HG03460 (cell line): ENCODE data around the gene CABP7.
"Not testable (repeated sequence)": the region's sequence is repeated elsewhere in the genome, so short reads cannot be mapped to it uniquely, and the experiment has no call there.

Experiments used
- ATAC-seq: cut with Tn5 transposase; IDR thresholded peaks from one replicate; pipeline ENCODE4 v1.9.1; 2021; ENCODE audit not compliant: unreplicated experiment

Gene CABP7

DNA sequence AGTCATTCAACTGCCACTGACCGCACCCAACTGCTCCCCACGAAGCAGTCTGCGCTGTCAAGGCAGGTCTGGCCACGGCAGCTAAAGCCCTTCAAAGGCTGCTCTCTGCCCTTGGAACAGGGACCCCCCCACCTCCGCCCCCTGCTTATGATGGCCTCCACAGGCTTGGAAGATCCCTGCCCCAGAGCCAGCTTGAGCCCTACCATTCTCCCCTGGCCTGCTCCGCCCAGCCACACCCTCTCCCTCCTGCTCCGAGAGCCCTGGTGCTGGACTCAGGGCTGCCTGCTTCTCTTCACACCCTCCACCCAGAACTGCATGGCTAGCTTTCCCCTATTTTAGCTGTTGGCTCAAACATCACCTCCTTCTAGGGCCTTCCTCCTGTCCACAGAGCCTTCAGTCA lies 28.0 kb downstream of the CABP7 start:
- no peak for ATAC-seq

DNA sequence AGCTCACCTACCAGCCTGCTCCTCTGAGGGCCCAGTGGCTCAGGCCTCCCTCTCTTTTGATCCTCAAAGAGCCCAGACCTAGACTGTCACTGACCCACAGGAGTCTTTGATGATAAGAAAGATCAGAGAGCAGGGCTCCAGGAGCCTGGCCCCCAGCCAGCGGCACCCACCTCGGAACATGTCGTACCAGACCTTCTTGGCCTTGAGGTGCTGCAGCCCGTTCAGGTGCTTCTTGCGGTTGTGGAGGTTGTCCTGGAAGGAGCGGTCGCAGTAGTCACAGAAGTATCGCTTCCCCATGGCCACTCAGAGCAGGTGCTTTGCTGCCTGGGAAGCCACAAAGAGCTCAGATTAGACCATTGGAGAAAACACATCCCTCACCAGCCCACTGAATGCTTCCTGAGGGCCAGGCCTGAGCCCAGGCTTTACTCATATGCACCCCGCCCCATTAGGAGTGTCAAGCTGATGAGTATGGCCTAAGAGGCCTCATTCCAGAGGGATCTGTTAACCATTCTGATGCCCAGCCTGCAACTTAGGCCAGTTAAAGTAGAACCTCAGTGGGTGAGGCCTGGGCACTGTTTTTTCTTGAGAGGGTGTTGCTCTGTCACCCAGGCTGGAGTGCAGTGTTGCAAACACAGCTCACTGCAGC lies 28.6 kb downstream of the CABP7 start:
- no peak for ATAC-seq

DNA sequence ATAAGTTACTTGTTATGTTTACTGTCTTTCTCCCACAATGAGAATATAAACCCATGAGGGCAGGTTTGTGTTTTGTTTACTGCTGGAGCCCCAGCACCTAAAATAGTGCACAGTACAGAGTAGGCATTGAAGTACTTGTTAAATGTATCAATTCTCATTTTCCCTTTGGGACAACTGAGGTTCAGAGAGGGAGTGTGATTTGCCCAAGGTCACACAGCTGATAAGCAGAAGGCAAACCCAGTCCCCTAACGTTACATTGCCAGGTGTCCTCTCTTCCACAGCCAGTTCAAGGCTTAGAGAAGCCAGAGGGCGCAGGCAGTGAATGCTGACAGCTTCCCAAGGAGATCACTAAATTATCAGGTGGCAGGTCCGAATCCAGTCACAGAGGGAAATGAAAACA lies 30.2 kb downstream of the CABP7 start:
- ATAC-seq: no peak

DNA sequence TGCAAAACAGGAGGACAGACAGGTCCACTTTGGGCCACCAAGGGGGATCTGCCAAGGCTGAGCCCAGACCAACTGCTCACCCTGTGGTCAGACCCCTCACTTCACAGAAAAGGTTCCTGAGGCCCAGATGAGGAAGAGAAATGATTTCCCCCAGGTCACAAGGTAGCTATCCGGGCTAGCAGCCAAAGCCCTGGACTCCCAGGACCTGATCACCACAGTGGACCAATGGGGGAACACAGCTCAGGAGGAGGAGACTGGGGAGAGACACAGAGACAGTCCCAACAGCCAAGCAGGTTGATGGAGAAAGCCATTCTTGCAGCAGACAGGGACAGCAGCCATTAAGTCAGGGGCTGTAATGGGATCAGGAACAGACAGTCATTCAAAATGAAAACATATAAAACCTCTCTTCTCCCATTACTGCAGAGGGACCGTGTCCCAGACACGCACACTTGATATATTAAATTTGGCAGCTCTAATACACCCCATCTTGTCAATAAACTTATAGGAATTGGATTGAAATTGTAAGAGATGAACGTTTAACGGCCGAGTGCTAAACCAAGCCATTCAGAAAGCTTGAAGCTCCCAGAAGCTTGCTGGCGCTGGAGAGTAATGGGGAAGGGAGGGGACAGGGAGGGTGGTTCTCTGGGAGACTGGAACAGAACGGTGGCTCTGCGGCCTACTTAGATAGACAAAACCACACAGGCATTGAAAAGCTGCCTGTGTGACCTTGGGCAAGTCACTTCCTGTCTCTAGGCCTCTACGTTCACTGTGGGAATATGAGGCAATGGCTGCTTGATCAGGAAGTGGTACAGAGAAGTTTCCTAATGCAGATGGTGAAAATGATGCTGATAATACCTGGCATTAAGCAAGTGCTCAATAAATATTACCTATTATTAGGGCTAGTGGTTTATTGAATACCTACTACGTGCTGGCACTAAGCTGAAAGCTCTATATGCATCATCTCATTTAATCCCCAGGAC lies 31.0 kb downstream of the CABP7 start:
- no peak for ATAC-seq

DNA sequence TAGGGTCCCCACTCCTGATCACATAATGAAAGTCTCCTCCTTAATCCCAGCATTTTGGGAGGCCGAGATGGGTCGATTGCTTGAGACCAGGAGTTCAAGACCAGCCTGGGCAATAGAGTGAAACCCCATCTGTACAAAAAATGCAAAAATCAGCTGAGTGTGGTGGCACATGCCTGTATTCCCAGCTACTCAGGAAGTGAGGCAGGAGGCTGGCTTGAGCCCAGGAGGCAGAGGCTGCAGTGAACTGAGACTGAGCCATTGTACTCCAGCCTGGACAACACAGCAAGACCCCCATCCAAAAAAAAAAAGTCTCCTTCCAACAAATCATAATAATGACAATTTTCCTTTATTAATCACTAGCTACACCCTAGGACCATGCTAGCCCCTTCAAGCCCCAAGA lies 31.9 kb downstream of the CABP7 start:
- ATAC-seq: no peak

DNA sequence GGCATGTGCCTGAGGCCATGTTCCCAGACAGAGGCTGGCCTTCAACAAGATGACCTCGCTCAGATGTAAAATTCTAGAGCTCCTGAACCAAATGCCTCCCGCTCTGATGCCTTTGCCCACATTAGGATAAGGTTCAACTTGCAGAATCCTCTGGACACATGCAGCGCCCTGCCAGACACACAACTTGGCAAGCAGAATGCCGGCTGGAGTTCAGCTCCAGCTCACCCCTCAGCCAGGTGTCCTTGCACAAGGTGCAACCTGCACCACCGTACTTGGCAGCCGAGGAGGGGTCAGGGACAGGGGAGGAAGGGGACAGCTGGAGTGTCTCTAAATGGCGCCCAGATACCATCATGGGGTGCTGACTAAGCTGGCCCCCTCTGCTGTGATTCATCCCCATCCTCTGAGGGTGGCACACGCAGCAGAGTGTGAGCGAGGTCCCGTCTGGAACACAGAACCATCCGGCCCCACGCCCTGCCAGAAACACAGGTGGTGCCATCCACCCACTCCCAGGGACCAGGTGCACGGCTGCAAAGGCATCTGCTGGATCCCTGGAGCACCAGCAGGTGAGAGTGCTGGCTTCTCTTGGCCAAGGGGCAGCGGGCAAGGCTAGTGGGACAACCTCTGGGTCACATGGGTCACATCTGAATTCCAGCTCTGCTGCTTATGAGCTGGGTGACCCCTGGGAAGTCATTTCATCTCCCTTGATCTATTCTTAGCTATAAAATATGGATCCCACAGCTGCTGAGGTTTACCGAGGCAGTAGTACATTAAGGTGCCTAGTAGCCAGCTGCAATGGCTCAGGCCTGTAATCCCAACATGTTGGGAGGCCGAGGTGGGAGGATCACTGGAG lies 34.2 kb downstream of the CABP7 start:
- no peak for ATAC-seq

DNA sequence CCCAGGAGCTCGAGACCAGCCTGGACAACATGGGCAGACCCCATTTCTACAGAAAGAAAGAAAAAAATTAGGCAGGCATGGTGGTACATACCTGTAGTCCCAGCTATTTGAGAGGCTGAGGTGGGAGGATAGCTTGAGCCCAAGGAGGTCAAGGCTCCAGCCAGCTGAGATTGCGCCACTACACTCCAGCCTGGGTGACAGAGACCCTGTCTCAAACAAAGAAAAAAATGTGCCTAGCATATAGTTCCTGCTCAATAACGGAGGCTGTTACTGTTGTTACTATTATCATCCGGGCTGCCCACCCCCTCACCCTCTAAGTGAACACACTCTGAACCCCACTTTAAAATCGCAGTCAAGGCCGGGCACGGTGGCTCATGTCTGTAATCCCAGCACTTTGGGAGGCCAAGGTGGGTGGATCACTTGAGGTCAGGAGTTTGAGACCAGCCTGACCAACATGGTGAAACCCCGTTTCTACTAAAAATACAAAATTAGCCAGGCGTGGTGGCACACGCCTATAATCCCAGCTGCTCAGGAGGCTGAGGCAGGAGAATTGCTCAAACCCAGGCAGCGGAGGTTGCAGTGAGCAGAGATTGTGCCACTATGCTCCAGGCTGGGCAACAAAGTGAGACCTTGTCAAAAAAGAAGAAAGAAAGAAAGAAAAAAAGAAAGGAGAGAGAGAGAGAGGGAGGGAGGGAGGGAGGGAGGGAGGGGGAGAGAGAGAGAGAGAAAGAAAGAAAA lies 35.0 kb downstream of the CABP7 start:
- not testable (repeated sequence) for ATAC-seq

DNA sequence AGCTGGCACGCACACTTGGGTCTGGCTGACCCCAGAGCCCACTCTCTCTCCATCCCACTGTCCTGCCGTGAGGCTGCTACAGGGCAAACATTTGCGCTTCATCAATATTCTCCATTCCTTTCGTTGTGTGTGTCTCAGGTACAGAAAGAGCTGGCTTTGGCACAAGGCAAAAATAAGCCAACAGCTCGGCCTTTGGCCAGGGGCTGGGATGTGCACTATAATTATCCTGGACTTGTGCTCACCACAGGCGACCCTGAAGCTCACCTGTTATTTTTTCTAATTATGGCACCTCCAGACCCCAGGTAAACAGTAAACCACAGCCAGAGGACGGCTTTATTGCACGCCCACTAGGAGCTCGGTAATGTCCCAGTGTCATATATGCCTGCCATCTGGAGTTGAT lies 36.1 kb downstream of the CABP7 start:
- ATAC-seq: no peak

DNA sequence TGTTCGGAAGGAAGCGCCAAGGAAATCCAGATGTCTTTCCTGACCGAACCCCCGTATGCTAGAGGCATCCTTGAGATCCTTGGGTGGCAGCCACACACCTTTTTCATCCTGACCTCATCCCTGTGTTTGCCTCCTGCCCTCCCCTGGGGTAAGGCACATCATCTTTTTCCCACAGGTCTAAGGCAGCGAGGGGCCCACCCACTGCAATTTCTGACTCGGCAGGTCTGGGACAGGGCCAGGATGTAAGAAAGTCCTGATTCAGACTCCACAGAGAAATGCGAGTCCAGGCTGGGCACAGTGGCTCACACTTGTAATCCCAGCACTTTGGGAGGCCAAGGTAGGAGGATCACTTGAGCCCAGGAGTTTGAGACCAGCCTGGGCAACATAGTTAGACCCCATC lies 36.5 kb downstream of the CABP7 start:
- no peak for ATAC-seq

DNA sequence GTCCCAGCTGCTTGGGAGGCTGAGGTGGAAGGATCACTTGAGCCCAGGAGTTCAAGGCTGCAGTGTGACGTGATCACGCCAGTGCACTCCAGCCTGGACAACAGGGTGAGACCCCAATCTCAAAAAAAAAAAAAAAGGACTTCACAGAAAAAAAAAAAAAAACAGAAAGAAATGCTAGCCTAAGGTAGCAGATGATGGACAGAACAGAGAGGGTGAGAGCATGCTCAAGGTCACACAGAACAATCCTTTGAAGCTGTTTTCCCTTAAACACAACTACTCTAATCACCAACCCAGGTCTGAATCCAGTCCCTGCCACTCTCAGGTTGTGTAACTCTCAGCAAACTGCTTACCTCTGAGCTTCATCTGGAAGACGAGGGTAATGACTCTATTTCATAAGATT lies 37.3 kb downstream of the CABP7 start:
- no peak for ATAC-seq

DNA sequence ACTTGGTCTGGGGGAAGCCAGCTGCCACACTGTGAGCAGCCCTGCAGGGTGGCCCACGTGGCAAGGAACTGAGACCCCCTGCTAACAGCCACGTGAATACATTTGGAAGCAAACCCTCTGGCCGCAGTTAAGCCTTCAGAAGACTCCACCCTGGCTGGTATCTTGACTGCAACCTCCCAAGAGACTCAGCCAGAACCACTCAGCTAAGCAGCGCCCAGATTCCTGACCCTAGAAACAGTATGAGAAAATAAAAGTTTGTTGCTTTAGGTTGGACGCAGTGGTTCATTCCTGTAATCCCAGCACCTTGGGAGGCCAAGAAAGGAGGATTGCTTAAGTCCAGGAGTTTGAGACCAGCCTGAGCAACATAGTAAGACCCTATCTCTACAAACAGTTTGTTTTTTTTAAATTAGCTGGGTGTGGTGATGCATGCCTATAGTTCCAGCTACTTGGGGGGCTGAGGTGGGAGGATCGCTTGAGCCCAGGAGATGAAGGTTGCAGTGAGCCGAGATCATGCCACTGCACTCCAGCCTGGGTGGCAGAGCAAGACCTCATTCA lies 38.3 kb downstream of the CABP7 start:
- ATAC-seq: no peak

DNA sequence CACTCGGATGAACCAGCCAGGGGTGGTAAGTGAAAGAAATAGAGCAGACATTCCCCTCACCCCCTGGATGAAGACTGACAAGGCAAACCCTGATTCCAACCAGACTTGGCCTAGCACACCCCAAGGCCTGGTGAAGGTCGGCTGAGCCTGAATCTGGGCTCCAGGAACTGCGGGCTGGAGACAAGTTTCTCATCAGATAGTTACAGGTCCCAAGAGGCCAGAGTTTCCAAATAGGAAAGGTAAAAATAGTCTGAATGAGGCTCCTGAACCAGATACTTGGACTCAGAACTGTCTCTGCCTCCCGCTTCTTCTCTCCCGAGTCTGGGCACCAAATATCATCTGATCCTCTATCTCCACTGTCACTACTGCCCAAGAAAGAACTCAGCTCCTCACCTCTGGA lies 39.2 kb downstream of the CABP7 start:
- ATAC-seq: no peak

DNA sequence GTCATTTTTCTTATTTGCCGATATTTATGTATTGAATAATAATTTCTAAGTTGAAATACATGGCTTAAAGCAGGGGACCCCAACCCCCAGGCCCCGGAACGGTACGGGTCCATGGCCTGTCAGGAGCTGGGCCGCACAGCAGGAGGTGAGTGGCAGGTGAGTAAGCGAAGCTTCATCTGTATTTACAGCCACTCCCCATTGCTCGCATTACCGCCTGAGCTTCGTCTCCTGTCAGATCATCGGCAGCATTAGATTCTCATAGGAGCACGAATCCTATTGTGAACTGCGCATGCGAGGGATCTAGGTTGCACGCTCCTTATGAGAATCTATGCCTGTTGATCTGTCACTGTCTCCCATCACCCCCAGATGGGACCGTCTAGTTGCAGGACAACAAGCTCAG lies 42.5 kb downstream of the CABP7 start:
- no peak for ATAC-seq

DNA sequence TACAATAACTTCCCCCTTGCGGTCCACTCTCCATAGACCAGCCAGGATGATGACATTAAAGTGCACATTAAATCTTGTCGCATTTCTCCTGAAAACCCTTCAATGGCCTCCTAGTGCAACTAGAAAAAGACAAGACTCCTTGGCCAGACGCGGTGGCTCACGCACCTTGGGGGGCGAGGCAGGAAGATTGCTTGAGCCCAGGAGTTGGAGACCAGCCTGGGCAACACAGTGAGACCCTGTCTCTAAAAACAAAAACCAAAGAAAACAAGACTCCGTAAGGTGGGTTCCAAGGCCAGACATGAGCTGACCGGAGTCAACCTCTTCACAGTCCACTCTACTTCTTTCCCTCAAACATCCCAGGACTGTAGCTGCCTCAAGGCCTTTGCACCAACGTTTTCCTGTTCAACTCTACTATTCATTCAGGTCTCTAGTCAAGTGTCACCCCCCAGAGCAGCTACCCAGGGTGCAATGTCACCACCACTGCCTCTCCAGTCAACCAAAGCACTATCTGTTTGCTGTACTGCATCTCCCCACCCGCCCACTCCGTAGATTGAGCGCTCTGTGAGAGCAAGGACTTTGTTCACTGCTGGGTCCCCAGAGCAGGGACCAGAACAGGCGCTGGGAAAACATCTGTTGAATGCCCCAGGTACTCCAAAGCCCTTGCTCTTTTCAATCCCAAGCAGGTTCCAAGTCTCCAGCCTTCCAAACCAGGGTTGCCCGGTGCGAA lies 46.3 kb downstream of the CABP7 start:
- no peak for ATAC-seq

DNA sequence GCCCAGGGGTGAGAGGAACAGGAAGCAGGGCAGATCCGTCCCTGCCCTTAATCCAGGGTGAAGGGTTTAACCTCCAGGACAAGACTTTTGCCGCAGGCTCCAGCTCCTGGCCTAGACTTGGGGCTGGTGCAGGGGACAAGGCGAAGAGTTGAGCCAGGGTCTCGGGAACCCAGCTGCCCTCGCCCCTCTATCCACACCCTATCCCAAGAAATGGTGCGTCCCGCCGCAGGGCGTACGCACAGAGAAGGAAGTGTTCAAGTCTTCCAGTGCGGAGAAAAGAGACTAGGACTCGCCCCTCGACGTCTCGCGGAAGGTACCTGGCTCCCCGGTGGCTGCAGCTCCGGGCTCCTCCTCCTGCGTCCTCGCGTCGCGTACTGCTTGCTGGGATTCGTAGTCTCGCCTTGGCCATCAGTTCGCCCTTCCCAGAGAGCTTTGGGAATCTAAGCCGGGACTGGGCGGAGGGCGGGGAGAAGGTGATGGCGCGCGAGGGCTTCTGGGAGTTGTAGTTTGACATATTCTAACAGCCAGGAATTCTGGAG lies 46.9 kb downstream of the CABP7 start, which contains the start of gene ZMAT5:
Gene ZMAT5, minus strand, starts transcription at position 376 of the 539 bp plus-strand sequence. CDS start 18,463 bp downstream, outside the sequence.
- ATAC-seq: peak; percentile 89

DNA sequence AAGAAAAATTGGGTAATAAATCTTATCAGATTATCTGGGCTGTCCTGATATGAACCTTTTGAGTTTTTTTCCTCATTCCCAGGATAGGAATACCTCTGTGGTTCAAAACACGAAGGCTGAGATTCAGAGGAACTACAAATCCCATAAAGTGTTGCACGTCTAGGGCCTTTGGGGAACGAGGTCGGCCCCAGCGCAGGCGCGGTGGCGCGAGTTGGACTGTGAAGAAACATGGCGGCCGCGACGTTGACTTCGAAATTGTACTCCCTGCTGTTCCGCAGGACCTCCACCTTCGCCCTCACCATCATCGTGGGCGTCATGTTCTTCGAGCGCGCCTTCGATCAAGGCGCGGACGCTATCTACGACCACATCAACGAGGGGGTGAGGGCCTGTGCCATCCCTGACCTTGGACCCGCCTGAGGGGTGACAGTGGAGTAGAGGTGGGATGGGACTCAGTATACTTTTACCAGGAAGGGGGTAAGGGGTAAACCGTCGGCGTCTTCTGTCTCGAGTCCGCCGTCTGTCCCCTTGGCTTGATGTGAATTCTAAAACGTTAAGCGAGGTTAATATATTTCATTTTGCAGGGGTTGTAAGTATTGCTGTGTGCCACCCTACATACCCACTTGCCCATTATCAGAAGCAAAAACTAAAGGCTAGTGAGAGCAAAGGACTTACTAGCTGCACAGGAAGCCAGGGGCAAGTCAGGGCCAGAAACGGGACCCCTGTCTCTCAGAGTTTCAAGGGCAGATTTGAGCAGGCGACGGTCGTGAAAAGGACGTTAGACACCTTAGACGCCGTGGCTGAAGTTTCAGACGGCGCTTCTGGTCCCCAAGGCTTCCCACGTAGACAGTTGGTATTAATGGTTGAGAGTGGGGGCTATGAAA lies 47.6 kb downstream of the CABP7 start, which contains the start of gene UQCR10:
Gene UQCR10, plus strand, starts transcription at position 199 of the 881 bp plus-strand sequence. Its CDS starts 30 bp downstream, at position 229.
- ATAC-seq: peak; percentile 70

DNA sequence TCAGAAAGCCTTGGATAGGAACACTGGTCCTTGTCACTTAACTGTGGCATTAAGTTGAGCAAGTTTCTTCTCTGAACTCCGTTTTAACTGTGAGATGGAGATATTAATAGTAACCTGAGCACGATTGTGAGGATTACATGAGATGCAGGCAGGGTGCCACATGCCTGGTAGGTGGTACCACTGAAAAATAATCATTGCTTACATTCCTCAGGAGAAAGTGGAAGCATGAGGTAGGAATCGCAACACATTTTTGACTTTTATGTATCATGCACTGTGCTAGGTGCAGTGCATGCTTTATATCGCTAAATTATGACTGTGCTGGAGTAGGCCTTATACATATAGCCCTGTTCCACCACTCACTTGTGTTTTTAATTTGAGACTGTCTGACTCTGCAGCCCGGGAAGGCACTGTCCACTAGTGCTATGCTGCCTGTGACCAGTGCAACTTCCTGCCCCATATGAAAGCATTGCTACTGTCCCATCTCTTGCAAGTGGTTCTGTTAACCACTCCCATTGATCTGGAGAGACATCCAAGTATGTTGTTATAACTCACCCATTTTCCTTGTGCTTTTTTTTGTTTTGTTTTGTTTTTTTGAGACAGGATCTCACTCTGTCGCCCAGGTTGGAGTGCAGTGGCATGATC lies 48.4 kb downstream of the CABP7 start:
- ATAC-seq: no peak
